NCI-H2196 treated with DMSO at 0.1 percent for 48 hours (cell line): ENCODE data around the gene RPP38.
A peak's percentile ranks its signal among the peaks of the same experiment; 100 is the strongest.

Experiments
- DNase-seq: peaks from one replicate; lab custom pipeline; 2025; ENCODE audit not compliant: unreplicated experiment; lab: John Stamatoyannopoulos, UW

The RPP38 gene

GRCh38 chr10:15097011-15097812 lies at the start of gene RPP38:
TSS of gene RPP38 (plus strand) at chr10:15097355. CDS start at chr10:15103315, 5,960 bp downstream.
- DNase-seq = peak; percentile 56

- no peak for DNase-seq
Observed at GRCh38 chr10:15049533-15049932, 47.6 kb upstream of the RPP38 start.

- DNase-seq = no peak
Observed at GRCh38 chr10:15052121-15052520, 45.0 kb upstream of the RPP38 start.

GRCh38 chr10:15053061-15053460 lies 44.1 kb upstream of the RPP38 start:
- DNase-seq = no peak

GRCh38 chr10:15058689-15059088 lies 38.5 kb upstream of the RPP38 start:
- no peak for DNase-seq

GRCh38 chr10:15059914-15060313 lies 37.2 kb upstream of the RPP38 start:
- DNase-seq = no peak

GRCh38 chr10:15060638-15061037 lies 36.5 kb upstream of the RPP38 start:
- DNase-seq = no peak

GRCh38 chr10:15067154-15067553 lies 30.0 kb upstream of the RPP38 start:
- no peak for DNase-seq

- DNase-seq = no peak
Observed at GRCh38 chr10:15068802-15069201, 28.4 kb upstream of the RPP38 start.

- no peak for DNase-seq
Observed at GRCh38 chr10:15069230-15069629, 27.9 kb upstream of the RPP38 start.

- no peak for DNase-seq
Observed at GRCh38 chr10:15072358-15072757, 24.8 kb upstream of the RPP38 start.

- DNase-seq = no peak
Observed at GRCh38 chr10:15075421-15075820, 21.7 kb upstream of the RPP38 start.

- no peak for DNase-seq
Observed at GRCh38 chr10:15083674-15084501, 13.3 kb upstream of the RPP38 start.

GRCh38 chr10:15084502-15084922 lies 12.6 kb upstream of the RPP38 start:
- DNase-seq = peak; percentile 39

GRCh38 chr10:15088428-15089261 lies 8.5 kb upstream of the RPP38 start, which contains the start of gene ACBD7:
TSS of gene ACBD7 (minus strand) at chr10:15088776. CDS start at chr10:15088728, 48 bp downstream.
- DNase-seq = peak; percentile 69

GRCh38 chr10:15091418-15091817 lies 5.7 kb upstream of the RPP38 start:
- DNase-seq = no peak

GRCh38 chr10:15092855-15093408 lies 4.2 kb upstream of the RPP38 start:
- no peak for DNase-seq

GRCh38 chr10:15096661-15097010 lies 519 bp upstream of the RPP38 start:
- DNase-seq = no peak

GRCh38 chr10:15099886-15100285 lies 2.7 kb downstream of the RPP38 start:
- DNase-seq = no peak

- DNase-seq = no peak
Observed at GRCh38 chr10:15103513-15103912, 6.4 kb downstream of the RPP38 start.
